ENCODE results near the gene GNAT1. TPM values are rescaled to one million over a fixed set of nuclear protein-coding genes. Genes with fewer than 3 reads are reported as not detected.
A peak's percentile ranks its signal among the peaks of the same experiment; 100 is the strongest.
"Not testable (repeated sequence)": the region's sequence is repeated elsewhere in the genome, so short reads cannot be mapped to it uniquely, and the experiment has no call there.

Gene GNAT1
- total RNA-seq, 4 donors from 2014 or later = not detected

DNA sequence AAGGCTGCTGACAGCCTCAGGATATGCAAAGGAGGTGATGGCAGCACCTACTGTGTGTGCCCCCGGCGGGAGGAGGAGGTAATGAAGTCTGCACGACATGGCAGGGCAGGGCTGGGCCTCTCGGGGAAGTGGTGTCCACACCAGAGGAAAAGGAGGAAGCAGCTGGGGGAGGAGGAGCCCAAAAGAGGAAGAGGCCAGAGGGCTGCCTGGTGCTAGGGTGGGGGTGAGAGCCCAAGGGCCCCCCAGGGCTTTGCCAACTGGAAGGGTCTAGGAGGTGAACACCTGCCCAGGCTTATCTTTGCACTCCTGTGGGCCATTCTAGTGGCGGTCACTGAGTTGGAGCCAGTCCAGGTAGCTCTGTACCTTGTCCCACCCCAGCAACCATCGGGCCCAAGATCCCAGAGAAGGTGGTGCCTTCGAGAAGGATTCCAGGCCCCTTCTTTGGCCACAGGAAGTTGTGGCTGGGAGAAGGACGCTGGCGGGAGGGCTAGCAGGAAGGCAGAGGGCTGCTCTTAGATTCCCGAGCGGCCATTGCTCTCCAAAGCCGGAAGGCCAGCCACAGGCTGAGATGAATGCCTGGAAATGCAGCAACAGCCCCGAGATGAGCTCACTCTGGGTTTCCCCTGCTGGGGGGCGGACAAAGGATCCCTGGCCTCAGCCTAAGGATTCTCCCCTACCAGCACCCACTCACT, 51.6 kb downstream of the GNAT1 start:
- Histone ChIP-seq H3K4me3 (replicated peaks in 1 of 3) (no peak overlapping the region), H3K9me3 (no peaks in the 10 kb centered on the region), H3K27me3 (no peaks in the 10 kb centered on the region), H3K27ac (peak overlapping the region; percentile 52 to 86 (median 69)), H3K4me1 (peaks cover 45 to 90% of the 10 kb centered on the region in 2 donors), H3K36me3 (peaks cover 3 to 4% of the 10 kb centered on the region in 2 donors)
- WGBS, 2 donors = 37 to 54% methylated on average over 12 to 13 of the region's 14 CpGs
- DNase-seq = no peak
- TF ChIP-seq POLR2A (IDR thresholded peaks at IDR 0.05) = no peak
- no peak for TF ChIP-seq CTCF (IDR thresholded peaks at IDR 0.05)
- intact Hi-C loops (cut with DNase I) = no loop called here

DNA sequence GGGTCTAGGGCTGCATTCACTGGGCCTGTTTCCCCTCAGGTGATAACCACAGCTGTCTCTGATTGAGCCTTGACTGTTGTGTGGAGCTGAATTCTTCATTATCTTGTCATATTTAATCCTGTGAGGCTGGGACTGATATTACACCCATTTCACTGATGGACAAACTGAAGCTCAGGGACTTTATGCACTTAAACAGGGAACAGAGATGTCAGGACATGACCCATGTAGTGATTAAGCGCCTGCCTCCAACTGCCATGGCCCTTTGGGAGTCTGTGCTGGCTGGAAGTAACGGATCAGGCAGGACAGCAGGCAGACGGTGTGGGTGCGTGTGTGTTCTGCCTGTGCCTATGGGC, 52.1 kb downstream of the GNAT1 start:
- no peaks in the 10 kb centered on the region for H3K27me3 ChIP-seq
- no peaks in the 10 kb centered on the region for H3K9me3 ChIP-seq
- peaks cover 45 to 91% of the 10 kb centered on the region in 2 donors for H3K4me1 ChIP-seq
- TF ChIP-seq CTCF (IDR thresholded peaks at IDR 0.05) (no peak), POLR2A (IDR thresholded peaks at IDR 0.05) (no peak)
- H3K36me3 ChIP-seq = peaks cover 3 to 4% of the 10 kb centered on the region in 2 donors
- intact Hi-C loops (cut with DNase I) = no loop called here
- DNase-seq = no peak
- H3K27ac ChIP-seq = peak overlapping the region; percentile 52 to 86 (median 69)
- no peak overlapping the region for H3K4me3 ChIP-seq (replicated peaks in 1 of 3)
- 88 to 98% methylated on average over 4 of the region's 4 CpGs for WGBS, 2 donors

GRCh38 chr3:50244813-50245212, 53.4 kb downstream of the GNAT1 start:
- H3K4me3 ChIP-seq (replicated peaks in 1 of 3); H3K9me3 ChIP-seq; H3K27me3 ChIP-seq; H3K36me3 ChIP-seq; DNase-seq; intact Hi-C loops (cut with DNase I): not testable (repeated sequence)
- 78 to 86% methylated on average over 6 of the region's 6 CpGs for WGBS, 2 donors
- H3K4me1 ChIP-seq = peaks cover 48 to 91% of the 10 kb centered on the region in 2 donors
- H3K27ac ChIP-seq = peak overlapping the region in 2 of 3 donors; percentile 69 to 86

GRCh38 chr3:50245251-50245745, 53.9 kb downstream of the GNAT1 start:
- peak overlapping the region; percentile 55 to 86 (median 79) for H3K27ac ChIP-seq
- H3K36me3 ChIP-seq = no peaks in the 10 kb centered on the region
- H3K9me3 ChIP-seq = no peaks in the 10 kb centered on the region
- 77 to 81% methylated on average over 5 to 16 of the region's 16 CpGs for WGBS, 2 donors
- H3K4me1 ChIP-seq = peaks cover 50 to 92% of the 10 kb centered on the region in 2 donors
- DNase-seq = no peak
- peak overlapping the region in 1 of 3 donors; percentile 18 for H3K4me3 ChIP-seq (replicated peaks in 1 of 3)
- intact Hi-C loops (cut with DNase I) = no loop called here
- H3K27me3 ChIP-seq = no peaks in the 10 kb centered on the region
- TF ChIP-seq POLR2A (IDR thresholded peaks at IDR 0.05) = no peak
- TF ChIP-seq CTCF (IDR thresholded peaks at IDR 0.05) = no peak

DNA sequence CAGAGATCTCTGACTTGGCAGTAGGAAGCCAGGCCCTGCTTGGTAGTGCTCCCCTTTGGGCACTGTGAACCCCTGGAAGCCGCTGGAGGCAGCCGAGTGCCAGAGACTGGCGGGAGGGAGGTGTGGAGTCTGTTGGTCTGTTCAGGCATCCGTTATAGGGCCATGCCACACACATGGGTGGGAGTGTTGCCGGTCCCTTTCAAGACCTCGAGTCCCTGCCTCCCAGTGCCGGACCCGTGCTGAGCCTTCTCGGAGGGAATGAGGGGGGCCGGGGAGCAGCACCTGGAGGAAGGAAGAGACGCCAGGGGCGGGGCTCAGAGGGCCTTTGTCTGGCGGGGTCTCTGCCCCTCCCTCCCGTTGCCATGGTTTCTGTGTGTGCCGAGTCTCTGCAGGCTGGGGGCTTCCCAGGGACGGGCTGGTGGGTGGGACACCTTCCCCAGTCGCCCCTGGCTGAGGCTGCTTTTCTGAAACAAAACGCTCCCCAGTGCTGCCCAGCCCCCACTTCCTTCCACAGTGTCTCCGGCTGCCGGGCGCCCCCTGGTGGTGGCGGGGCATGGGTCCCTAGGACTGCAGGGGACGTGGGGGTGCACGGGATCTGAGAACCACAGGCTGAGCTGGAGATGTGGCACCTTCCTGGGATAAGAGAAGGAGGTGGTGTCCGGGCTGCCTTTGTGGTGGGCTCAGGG, 54.6 kb downstream of the GNAT1 start:
- H3K36me3 ChIP-seq = no peaks in the 10 kb centered on the region
- peak overlapping the region in 1 of 3 donors; percentile 18 for H3K4me3 ChIP-seq (replicated peaks in 1 of 3)
- H3K27me3 ChIP-seq = no peaks in the 10 kb centered on the region
- TF ChIP-seq CTCF (IDR thresholded peaks at IDR 0.05) (peak; percentile 92 to 98 (median 96)), POLR2A (IDR thresholded peaks at IDR 0.05) (no peak)
- DNase-seq = peak; percentile 90 to 94
- 0 to 9% methylated on average over 4 to 13 of the region's 25 CpGs for WGBS, 2 donors
- peak overlapping the region; percentile 55 to 86 (median 79) for H3K27ac ChIP-seq
- H3K9me3 ChIP-seq = no peaks in the 10 kb centered on the region
- intact Hi-C loops (cut with DNase I) = no loop called here
- H3K4me1 ChIP-seq = peaks cover 51 to 93% of the 10 kb centered on the region in 2 donors

Data from thyroid gland (tissue), 4 donors.